SU-DHL-6 (cell line): ENCODE results near the gene ZFYVE9.

Experiments used
- H2AFZ ChIP-seq: fragments of 200-600 bp; sonication (generic); 2 replicates; pipeline ENCODE4 v1.6.1; 2014; ENCODE audit warnings: low read depth, mild to moderate bottlenecking, moderate library complexity, mixed read lengths, antibody characterized with exemption, low read length; ENCODE audit not compliant: severe bottlenecking
- H3F3A ChIP-seq: fragments of 200-600 bp; shearing (Covaris generic); 2 replicates; pipeline ENCODE4 v1.6.0; 2016; ENCODE audit warnings: antibody characterized with exemption, mild to moderate bottlenecking; ENCODE audit not compliant: insufficient read depth
- H3K27ac ChIP-seq: fragments of 200-600 bp; sonication (generic); 2 replicates; pipeline ENCODE4 v1.5.1; 2016; ENCODE audit warnings: low read depth, mild to moderate bottlenecking, low read length, moderate library complexity, mixed read lengths
- H3K27me3 ChIP-seq: fragments of 200-600 bp; sonication (generic), shearing (Covaris generic); 2 replicates; pipeline ENCODE4 v1.6.0; 2014; ENCODE audit warnings: mild to moderate bottlenecking, low read length
- H3K36me3 ChIP-seq: fragments of 200-600 bp; sonication (generic); 2 replicates; pipeline ENCODE4 v1.6.1; 2014; ENCODE audit warnings: mild to moderate bottlenecking, low read length, mixed read lengths
- H3K4me2 ChIP-seq: fragments of 300-600, 200-600 bp; shearing (Covaris generic), sonication (generic); 2 replicates; pipeline ENCODE4 v1.6.0; 2014; ENCODE audit warnings: low read length, low read depth, mild to moderate bottlenecking; ENCODE audit not compliant: poor library complexity, severe bottlenecking
- H3K4me3 ChIP-seq: fragments of 200-600 bp; sonication (generic); 2 replicates; pipeline ENCODE4 v1.5.1; 2014; ENCODE audit warnings: antibody characterized with exemption, low read length, mild to moderate bottlenecking, mixed read lengths; ENCODE audit not compliant: insufficient read depth, poor library complexity, severe bottlenecking
- H3K79me2 ChIP-seq: fragments of 200-600 bp; sonication (generic); 2 replicates; pipeline ENCODE4 v1.6.1; 2014; ENCODE audit warnings: mild to moderate bottlenecking, low read length, moderate library complexity; ENCODE audit not compliant: insufficient read depth
- H3K9ac ChIP-seq: fragments of 200-600 bp; sonication (generic); 2 replicates; pipeline ENCODE4 v1.7.0; 2014; ENCODE audit warnings: mild to moderate bottlenecking, low read length
- H3K9me2 ChIP-seq: fragments of 200-600 bp; sonication (generic); replicated peaks from 2 replicates; pipeline ENCODE4 v1.6.1; 2014; ENCODE audit warnings: low read length; ENCODE audit not compliant: insufficient read depth
- H3K9me3 ChIP-seq: fragments of 200-600 bp; sonication (generic); 2 replicates; pipeline ENCODE4 v1.6.1; 2014; ENCODE audit warnings: low read length, mixed read lengths; ENCODE audit not compliant: insufficient read depth
- H4K20me1 ChIP-seq: fragments of 200-600 bp; sonication (generic); 2 replicates; pipeline ENCODE4 v1.6.1; 2014; ENCODE audit warnings: low read depth, mild to moderate bottlenecking, antibody characterized with exemption, low read length, moderate library complexity, mixed read lengths
- EZH2phosphoT487 ChIP-seq: fragments of 200-600 bp; sonication (generic), shearing (Covaris generic); conservative IDR thresholded peaks from 2 replicates; pipeline ENCODE4 v1.6.1; 2018; ENCODE audit warnings: mild to moderate bottlenecking, antibody characterized with exemption, low read length, moderate library complexity, mixed read lengths
- TF ChIP-seq, protein P1 (sequence below): fragments of 200-600 bp; sonication (generic); IDR thresholded peaks from one replicate; pipeline ENCODE4 v1.5.1; 2017; ENCODE audit warnings: antibody characterized with exemption, mild to moderate bottlenecking, low read length, moderate library complexity; ENCODE audit not compliant: insufficient read depth, poor library complexity, severe bottlenecking

Gene ZFYVE9

DNA sequence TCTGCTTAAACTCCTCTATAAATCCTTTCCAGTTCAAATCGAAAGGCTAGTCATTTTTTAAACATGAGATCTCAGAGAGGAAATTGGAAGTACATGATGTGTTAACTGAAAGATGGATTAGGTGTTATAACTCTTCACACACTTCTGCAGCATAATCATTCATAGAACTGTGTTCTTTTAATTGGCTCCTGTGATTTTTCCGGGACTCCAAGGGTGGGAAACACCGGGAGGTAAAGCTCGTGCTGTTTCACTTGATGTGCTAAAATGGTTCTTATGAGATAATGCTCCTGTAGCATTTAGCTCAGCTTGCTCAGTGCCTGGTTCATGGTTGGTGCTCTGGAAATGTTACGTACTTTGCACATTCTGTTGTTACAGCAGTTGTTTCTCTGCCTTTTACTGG, 183.9 kb downstream of the ZFYVE9 start:
- Histone ChIP-seq H3F3A (no peaks in the 10 kb centered on the region), H3K36me3 (no peaks in the 10 kb centered on the region), H4K20me1 (no peaks in the 10 kb centered on the region), H3K9ac (no peak overlapping the region), H3K79me2 (no peaks in the 10 kb centered on the region), H3K27me3 (no peaks in the 10 kb centered on the region), H3K9me3 (no peaks in the 10 kb centered on the region), H2AFZ (no peak overlapping the region), H3K4me2 (no peak overlapping the region), H3K27ac (no peak overlapping the region), H3K9me2 (no peaks in the 10 kb centered on the region), H3K4me3 (no peak overlapping the region)
- TF ChIP-seq EZH2phosphoT487, result no peak
- TF ChIP-seq, protein P1, sequence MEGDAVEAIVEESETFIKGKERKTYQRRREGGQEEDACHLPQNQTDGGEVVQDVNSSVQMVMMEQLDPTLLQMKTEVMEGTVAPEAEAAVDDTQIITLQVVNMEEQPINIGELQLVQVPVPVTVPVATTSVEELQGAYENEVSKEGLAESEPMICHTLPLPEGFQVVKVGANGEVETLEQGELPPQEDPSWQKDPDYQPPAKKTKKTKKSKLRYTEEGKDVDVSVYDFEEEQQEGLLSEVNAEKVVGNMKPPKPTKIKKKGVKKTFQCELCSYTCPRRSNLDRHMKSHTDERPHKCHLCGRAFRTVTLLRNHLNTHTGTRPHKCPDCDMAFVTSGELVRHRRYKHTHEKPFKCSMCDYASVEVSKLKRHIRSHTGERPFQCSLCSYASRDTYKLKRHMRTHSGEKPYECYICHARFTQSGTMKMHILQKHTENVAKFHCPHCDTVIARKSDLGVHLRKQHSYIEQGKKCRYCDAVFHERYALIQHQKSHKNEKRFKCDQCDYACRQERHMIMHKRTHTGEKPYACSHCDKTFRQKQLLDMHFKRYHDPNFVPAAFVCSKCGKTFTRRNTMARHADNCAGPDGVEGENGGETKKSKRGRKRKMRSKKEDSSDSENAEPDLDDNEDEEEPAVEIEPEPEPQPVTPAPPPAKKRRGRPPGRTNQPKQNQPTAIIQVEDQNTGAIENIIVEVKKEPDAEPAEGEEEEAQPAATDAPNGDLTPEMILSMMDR, result no peak

DNA sequence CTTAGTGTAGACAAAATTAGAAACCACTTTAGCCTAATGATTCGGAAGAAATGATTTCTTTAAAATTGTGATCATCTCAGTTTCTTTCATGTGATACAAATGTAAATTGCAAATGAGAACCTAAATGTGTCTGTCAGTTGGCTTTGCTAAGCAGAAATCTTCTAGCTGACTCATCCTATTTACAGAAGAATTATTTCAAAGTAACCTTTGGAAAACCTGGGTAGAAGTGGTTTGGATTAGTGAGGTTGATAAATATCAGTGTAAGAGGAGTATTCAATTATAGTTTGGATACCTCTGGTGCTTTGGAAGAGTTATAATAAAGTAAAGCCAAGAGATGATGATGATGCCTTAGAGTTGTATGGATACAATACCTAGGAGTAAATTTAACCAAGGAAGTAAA, 186.7 kb downstream of the ZFYVE9 start:
- Histone ChIP-seq H3F3A (no peaks in the 10 kb centered on the region), H4K20me1 (no peaks in the 10 kb centered on the region), H3K9ac (no peak overlapping the region), H3K36me3 (no peaks in the 10 kb centered on the region), H3K9me3 (no peaks in the 10 kb centered on the region), H2AFZ (no peak overlapping the region), H3K4me2 (no peak overlapping the region), H3K79me2 (no peaks in the 10 kb centered on the region), H3K27me3 (no peaks in the 10 kb centered on the region), H3K9me2 (no peaks in the 10 kb centered on the region), H3K4me3 (no peak overlapping the region), H3K27ac (no peak overlapping the region)
- no peak for TF ChIP-seq EZH2phosphoT487
- TF ChIP-seq, protein P1, result no peak

DNA sequence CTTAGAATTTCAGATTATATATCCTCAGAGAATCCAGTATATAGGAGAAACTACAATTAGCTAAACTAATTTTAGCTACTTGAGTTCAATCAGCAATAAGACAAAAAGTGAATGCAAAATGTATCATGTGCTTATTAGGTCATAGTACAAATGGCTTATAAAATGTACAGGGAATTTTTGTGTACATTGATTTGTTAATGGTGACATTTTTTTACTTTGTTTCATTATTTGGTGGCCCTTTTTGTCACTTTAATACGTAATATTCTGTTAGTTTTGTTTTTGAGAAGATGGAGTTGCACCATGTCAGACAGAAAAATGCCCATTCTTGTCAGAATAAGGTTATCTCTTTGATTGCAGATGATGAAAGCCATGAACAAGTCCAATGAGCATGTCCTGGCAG, 190.5 kb downstream of the ZFYVE9 start:
- Histone ChIP-seq H3K4me2 (no peak overlapping the region), H3K9me3 (no peaks in the 10 kb centered on the region), H3K36me3 (no peaks in the 10 kb centered on the region), H3K27me3 (no peaks in the 10 kb centered on the region), H3K9me2 (no peaks in the 10 kb centered on the region), H2AFZ (no peak overlapping the region), H3F3A (no peaks in the 10 kb centered on the region), H4K20me1 (no peaks in the 10 kb centered on the region), H3K4me3 (no peak overlapping the region), H3K79me2 (no peaks in the 10 kb centered on the region), H3K27ac (no peak overlapping the region), H3K9ac (no peak overlapping the region)
- no peak for TF ChIP-seq EZH2phosphoT487
- TF ChIP-seq, protein P1, result no peak
